Stimulated activated CD8-positive, alpha-beta memory T cell treated with anti-CD3 and anti-CD28 coated beads, Interleukin-4, amount 100 ng/mL, for 1 hour (primary cell): ENCODE measurements around the gene SLC9A5.
A peak's percentile ranks its signal among the peaks of the same experiment; 100 is the strongest.

Source experiments
- DNase-seq, 2 donors: peaks; one replicate each; pipeline ENCODE4 v3.0.0-alpha.2; 2020; ENCODE audit warnings: low read depth in 2 of 2, low spot score in 1 of 2

SLC9A5 gene

DNA sequence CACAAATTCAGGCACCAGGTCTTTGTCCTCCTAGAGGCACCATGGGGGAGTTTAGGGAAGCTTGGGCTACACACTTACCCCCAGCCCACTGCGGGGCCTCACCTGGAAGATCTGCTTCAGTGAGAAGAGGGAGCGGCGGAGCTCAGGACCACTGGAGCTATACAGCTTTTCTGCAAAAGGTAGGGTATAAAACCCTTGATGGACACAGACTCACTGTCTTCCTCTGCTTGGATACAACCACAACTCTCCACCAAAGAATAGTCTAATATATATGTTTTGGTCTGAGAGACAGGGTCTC is 10.6 kb upstream of the SLC9A5 start:
- no peak for DNase-seq

DNA sequence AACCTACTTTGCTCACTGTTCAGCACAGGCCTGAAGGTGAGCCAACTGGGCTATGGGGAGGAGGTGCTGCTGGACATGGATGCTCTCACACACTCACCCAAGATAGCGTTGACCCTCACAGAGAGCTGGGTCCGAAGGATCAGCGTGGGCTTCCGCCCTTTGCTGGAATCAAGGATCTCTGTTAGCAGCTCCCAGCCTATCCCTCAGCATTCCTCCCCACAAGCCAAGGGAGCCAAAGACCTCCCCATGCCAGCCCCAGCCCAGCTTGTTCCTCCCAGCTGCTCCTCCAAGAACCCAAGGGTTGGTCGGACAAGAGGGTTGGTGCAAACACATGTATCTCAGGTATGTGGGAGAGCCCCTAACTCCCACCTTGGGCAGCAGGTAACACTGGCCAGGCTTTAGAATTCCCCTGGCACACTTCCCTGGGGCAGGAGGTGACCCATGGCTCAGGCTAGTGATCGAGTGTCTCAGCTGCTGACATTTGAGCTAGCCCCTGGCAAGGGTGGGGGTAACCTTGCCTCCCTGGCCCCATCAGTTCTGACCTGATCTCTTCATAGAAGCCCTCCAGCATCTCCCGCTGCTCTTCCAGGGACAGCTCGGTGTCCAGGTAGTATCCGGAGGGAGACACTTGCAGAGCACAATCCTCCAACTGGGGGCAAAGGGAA is 9.8 kb upstream of the SLC9A5 start:
- no peak for DNase-seq

DNA sequence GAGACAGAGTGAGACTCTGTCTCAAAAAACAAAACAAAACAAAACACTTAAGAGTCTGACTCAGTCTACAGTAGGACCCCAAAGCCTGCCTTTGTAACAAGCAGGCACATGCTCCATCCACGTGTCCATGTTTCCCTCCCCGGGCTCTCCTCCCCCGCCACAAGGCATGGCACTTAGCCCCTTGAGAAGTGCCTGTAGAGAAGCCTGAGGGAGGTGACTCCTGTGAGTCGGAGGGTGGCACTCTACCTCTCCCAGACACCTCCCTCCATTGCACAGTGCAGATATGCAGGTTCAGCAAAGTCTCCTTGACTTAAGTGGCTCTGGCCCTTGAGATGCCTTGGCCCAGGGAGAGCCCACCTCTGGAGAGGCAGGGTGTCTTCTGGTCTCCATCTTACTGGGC is 8.3 kb upstream of the SLC9A5 start:
- no peak for DNase-seq

DNA sequence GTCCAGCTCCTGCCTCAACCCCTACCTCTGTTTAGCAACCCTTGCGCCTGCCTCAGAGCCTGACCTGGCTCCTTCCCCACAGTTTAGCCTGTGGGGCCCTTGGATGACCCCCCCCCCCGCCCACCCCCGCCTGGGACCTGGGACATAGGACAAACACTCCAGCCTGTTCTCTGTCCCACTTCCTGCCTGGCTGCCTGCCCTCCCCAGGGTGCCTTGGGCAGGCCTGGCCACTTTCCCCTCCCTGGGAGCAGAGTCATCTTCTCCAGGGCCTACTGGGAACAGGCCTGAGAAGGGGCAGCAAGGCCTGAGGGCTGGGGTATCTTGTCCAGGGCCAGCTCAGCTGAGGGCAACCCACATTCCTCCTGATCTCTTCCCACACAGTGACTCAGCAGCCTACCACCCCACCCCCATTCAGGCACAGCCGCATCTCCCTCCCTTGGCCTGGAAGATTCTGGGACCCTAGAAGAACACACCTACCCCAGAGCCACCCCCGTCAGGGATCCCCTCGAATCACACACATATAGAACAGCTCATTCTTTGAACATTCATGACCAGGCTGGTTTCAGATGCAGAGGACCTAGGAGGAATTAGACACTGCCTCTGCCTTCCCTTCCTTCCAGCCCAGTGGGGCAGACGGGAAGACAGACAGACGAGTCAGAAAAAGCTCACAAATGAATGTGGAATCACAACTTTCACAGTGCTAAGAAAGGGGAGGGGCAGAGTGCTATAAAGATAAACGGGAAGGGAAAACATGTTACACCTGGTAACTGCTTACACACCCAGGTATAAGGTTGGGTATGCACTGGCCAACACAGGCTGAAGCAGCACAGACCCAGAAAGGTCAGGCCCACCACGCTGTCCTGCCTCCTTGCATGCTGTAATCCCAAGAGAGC is 7.5 kb upstream of the SLC9A5 start:
- no peak for DNase-seq

DNA sequence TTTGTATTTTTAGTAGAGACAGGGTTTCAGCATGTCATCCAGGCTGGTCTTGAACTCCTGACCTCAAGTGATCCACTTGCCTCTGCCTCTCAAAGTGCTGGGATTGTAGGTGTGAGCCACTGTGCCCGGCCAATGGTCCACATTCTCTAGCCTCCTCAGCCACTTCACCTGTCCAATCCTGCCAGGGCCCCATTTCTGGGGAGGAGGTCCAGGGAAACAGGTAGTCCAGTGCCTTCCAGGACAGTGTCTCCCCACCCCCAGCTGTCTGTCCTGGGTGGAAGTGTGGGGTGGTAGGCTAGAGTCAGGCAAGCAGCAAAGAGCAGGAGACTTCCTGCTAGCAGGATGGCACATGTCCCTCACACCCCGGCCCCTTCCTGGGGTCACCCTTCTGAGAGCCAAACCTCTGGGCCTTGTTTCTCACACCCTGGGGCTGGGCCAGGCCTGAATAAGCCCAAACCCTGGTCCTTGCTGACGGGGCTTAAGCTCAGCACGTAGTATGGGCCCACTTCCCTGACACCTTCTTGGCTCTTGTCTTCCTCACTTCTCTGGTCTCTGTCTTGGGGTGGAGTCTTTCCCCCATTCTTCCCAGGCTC is 6.5 kb upstream of the SLC9A5 start:
- no peak for DNase-seq

DNA sequence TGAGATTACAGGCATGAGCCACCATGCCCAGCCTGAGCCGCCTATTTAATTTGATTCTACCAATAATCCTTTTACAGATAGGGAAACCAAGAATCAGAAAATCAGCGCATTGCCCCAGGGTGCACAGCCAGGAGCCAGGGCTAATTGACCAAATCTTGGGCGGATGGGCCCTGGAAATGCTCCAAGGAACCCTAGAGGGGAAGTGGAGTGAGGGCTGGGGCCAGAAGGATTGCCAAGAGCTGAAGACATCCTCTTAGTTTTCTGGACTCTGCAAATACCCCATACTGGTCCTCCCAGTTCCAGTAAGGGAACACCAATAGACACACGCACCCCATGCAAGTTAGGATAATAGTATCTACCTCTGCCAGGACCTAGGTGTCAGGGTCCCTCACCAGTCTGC is 5.3 kb upstream of the SLC9A5 start:
- no peak for DNase-seq

DNA sequence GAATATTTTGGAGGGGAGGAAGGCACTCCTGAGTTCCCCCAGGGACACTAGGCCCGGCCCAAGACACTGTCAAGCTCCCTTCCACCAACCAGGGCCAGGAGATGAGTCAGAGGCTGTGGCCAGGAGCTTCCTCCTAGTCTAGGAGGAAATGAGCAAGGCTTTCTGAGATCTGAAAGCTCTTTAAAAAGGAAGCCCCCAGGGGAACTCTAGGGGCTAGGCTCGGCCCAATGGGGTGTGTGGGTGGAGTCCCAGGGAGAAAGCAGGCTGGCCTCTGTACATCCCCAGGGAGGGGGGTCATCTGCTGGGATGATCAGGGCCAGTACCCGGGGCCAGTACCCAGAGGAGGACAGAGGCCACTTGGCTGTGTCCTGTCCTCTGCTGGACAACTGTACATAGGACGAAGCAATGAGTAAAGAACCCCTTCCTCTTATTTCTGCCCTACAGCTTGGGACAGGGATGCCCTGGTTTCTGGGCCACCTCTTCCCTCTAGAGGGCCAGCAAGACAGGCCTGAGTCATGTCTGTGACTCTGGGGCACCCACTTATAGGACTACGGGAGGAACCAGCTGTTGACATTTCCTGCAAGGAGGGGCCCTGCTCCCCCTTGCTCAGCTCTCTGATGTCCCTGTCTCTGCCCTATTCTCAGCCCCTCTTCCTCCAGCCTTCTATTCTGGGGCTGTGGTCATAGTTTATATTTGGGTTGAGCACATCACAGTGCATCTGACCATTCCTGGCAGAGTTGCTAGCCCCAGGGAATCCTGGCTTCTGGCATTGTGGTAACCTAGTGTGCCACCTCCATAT is 4.2 kb upstream of the SLC9A5 start:
- DNase-seq: peak in 1 of 2 donors; percentile 60

DNA sequence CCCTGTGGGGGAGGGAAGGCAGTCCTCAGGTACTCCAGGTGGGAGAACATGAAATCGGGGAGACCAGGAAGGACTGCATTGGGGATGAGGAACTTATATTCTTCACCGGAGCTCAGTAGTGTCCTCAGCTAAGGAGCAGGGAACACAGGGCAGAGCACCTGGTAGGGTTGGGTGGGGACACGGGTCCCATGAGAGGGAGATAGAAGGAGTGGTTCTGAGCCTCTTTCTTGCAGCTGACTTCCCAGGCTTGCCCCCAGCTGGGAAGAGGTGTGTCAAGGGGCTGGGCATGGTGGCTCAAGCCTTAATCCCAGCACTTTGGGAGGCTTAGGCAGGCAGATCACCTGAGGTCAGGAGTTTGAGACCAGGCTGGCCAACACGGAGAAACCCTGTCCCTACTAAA is 3.6 kb upstream of the SLC9A5 start:
- DNase-seq: no peak

DNA sequence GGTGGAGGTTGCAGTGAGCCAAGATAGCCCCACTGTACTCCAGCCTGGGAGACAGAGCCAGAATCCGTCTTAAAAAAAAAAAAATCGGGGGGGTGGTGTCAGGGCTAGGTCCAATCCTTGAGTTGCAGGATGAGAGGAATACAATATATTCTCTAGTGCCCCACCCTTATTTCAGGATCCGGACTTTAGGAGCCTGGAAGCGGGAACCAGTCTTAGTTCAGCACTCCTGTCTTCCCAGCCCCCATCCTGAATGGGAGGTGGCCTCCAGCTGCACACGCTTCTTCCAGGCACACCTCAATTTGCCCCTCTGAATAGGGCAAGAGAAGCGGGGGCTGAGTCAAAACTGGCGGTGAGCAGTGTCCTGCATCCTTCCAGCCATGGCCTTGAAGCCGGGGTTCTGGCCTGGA is 3.1 kb upstream of the SLC9A5 start:
- DNase-seq: no peak

DNA sequence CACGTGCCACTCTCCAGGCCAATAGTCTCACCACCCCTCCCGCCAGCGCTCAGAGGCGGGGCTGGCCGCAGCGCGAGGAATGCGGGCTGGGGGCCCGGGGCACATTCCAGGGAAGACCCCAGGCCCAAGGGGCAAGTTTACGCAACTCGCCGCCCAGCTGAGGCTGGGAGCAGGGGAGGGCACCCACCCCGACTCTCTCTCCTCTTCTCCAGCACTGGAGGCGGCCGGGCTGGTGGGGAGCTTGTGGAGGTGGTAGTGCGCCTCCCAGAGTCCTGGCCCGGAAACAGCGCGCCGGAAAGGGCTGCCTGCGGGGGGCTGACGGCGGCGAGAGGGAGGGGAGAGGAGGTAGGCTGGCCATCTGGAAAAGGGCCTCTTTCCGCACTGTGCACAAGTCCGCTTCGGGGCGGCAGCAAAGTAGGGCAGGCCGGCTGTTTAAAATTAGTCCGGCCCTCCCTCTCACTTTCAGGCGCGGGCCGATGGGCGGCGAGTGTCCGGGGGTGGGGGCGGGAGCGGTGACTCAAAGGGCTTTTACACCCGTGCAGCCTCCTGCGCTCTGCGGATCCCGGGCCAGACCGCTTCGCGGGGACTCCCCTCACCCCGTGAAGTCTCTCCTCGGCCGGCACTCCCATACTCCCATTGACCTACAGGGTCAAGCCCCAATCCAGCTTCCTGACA is 2.6 kb upstream of the SLC9A5 start:
- peak in 1 of 2 donors; percentile 25 for DNase-seq

DNA sequence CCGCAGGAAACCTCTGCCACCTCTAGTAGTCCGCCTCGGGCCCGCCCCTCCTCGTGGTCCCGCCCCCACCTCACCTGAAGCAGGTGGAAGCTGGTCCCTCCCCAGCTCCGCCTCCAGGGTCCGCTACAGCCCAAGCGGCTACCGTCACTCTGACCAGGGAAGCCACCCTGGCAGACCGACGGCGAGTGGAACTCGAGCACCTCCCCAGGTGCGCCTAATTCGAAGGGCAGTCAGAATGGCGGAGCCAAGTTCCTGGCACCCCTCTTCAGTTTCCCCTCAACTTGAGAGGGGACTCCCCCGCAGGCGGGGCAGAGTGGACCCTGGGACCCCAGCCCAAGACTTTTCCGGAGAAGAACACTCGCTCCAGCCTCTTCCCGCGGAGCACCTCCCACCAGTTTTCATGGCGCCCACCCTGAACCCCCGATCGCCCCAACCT is 2.0 kb upstream of the SLC9A5 start:
- peak in 1 of 2 donors; percentile 18 for DNase-seq

DNA sequence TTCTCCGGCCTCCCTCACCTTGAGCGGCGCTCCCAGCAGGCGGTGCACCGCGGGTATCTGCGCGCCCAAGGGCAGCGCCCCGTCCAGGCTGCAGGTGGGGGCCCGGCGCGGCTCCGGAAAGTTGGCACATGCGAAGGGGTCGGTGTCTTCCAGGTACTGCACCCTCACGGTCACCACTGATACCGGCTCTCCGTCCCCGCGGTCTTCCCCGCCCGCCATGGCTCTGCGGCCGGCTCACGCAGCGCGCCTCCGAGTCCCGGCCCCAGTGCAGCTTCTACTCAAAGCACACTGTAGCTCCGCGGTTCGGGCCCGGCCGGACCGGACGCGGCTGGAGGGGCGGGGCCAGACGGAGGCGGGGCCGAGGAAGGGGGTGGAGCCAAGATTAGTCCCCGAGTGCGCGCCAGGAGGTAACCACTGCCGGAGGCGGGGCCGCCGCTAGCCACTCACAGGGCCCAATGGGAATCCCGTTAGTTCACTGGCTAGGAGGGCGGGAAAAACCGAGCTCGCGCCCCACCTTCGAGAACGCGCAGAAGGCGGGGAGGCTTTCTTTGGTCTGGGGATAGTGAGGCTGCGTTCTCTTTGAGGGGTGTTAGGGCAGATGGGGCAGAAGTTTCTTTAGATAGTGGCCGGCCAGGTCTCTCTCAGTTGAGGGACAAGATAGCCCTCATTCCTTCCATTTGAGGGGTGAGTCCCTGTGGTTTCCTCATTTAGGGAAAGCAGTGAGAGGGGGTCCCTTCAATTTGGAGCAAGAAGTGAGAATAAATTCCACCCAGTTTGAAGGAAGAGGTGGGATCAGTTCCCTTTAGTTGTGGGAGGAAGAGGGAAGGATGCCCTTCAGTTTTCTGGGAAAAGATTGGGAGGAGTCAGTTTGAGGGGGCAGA is 1.3 kb upstream of the SLC9A5 start, which contains the start of gene FHOD1:
Gene FHOD1 (minus strand): TSS at position 290 of the 881 bp plus-strand sequence. CDS start 71 bp downstream, at position 219.
- DNase-seq: peak; percentile 91 to 97

DNA sequence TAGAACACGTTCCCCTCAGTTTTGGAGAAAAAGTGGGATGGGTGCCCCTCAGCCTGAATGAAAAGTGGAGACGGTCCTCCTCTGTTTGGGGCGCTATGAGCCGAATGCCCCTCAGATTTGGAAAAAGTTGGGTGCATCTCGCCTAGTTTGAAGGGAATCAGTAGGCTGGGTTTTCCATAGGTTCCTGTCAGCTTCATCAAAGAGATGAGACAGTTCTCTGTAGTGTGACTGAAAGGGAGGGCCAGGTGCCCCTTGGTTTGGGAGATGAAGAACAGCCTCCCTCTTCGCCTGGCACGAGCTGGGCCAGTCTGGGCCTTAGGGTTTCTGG is 742 bp upstream of the SLC9A5 start:
- no peak for DNase-seq

DNA sequence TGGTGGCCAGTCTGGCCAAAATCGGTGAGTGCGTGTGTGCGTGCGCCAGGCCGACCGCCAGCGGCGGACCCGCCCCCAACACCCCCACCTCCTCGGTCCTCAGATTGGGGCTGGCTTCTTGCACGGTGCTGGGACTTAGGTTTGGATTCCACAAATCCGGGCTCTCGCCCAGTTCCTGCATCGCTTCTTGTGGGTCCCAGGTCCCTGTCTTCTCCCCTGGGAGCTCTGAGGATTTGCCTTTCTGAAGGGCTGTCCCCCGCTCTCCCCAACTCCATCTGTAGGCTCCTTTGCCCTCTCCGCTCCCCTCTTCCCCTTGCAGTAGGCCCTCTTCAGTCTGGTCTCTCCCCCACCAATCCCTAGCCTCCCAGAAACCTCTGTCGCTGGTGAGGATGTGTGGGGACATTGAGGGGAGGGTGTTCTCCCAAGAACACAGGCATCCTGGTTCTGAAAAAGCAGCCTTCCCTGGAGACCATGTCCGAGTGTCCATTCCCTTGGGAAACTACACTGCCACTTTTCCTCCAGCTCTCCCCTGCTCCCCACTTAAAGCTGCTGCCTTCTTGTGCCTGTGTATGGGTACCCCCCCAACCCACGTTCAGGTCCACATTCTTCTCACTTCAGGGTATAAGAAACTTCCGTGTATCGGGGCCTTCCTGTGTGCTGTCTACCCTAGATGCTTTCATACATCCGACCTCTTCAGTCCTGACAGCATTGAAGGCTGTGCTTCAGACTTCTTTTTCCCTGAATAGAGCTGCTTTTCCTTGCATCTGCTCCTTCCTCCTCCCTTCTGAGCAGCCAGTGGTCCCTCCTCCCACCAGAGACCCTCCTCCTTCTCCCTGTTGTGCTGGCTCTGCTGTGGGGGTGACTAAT is 632 bp downstream of the SLC9A5 start:
- DNase-seq: no peak

DNA sequence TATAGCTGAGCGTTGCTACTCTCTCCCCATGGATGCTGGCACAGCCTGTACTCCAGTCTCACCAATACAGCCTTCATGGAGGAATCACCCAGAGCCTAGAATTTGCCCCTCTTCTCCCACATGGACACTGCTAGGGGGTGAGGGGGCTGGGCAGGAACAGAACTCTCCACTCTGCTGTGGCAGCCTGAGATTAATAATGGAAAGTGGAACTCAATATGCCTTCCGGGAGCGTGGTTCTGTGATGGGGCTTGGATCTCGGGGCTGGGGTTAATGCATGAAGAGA is 1.2 kb downstream of the SLC9A5 start:
- DNase-seq: no peak

DNA sequence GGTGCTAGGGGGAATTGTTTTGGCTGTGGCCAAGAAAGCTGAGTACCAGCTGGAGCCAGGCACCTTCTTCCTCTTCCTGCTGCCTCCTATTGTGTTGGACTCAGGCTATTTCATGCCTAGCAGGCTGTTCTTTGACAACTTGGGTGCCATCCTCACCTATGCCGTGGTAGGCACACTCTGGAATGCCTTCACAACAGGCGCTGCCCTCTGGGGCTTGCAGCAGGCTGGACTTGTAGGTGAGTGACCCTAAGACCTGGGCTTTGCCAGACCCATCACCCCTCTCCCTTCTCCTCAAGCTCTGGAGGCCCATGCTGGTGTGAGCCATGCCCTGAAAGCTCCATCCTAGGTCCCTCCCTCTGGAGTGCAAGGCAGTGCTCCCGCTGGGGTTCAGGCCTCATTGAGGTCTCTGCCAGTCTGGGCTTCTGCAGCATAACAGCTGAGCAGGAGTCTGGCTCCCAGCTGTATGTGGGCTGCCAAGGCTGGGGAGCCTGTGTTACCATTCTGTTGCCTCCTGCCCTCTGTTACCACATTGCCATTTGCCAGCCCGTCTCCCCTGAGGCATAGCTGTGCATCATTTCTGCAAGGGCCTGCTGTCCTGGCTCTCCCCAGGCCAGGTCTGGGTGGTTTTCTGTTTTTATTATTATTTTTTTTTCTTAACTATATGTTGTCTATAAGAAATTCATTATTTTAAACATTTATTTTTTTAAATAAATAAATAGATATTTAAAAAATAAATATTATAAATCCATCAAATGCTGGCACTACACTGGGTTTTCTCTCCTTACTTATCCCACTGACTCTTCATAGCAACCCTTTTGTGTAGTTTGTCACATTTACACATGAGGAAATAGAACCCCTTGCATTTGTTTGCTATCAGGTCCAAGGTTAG is 4.1 kb downstream of the SLC9A5 start:
- no peak for DNase-seq

DNA sequence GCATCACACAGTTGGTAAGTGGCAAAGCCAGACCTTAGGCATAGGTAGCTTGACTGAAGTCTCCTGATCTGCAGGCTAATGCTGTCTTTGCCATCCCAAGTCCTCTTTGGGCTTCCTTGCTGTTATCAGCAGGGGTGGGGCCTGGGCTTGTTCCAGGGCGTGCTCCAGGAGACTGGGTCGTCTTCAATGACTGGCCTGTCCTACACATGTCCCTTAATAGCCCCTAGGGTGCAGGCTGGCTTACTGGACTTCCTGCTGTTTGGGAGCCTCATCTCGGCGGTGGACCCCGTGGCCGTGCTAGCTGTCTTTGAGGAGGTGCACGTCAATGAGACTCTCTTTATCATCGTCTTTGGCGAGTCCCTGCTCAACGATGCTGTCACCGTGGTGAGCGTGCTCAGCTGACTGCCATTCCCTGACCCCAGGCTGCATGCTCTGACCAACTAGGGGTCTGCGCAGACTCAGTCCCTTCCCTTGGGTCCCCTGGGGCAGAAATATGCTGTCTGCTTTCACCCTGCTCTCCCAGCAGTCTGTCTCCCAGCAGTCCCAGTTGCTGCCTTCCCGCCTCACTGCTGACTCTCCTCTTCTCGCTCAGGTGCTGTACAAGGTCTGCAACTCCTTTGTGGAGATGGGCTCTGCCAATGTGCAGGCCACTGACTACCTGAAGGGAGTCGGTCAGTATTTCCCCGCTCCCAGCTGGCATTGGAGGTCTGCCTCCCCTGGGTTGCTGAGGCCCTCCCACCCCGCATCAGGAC is 6.2 kb downstream of the SLC9A5 start:
- no peak for DNase-seq
